Measurements from ENCODE around the gene METRNL. TPM values are rescaled to one million over a fixed set of nuclear protein-coding genes. Genes with fewer than 3 reads are reported as not detected.

Gene METRNL
- total RNA-seq, 1 experiment from 2014 or later = 44.6 TPM

DNA sequence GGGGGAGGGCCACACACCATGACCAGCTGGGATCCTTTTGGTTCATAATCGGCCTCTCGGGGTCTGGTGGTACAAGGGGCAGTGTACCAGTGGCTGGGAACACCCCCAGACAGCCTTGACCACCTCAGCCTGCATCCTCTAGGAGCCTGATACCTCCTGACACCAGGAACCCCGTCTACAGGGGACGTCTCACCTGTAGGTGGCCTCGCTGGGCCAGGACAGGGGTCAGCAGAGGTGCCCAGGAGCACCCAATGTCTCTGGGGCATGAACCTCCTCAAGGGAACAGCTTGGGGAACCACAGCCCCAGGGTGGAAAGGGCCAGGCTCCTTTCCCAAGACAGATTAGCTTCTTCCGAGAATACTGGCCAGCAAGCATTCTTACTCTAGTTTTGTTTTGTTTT is 2.5 kb upstream of the METRNL start:
- Histone ChIP-seq H3K36me3 (ENCODE audit: low read depth) (no peaks in the 10 kb centered on the region), H3K9me3 (ENCODE audit: insufficient read depth, low read depth) (no peaks in the 10 kb centered on the region), H3K27me3 (ENCODE audit: insufficient read depth, low read depth) (peaks cover 8% of the 10 kb centered on the region; the same call in 1 of the 2 replicates), H3K4me3 (no peak overlapping the region), H3F3A (ENCODE audit: insufficient read depth, low read depth) (peaks cover 2% of the 10 kb centered on the region; the same call in 1 of the 2 replicates), H3K79me2 (ENCODE audit: low read depth) (peaks cover 9% of the 10 kb centered on the region), H2AFZ (no peak overlapping the region), H4K20me1 (ENCODE audit: insufficient read depth) (no peaks in the 10 kb centered on the region; the same call in 1 of the 2 replicates), H3K4me2 (no peak overlapping the region), H3K27ac (no peak overlapping the region), H3K9me2 (ENCODE audit: insufficient read depth) (no peaks in the 10 kb centered on the region), H3K4me1 (replicated peaks; ENCODE audit: insufficient read depth) (peaks cover 18% of the 10 kb centered on the region)
- BruUV-seq (replicated peaks) = no TSS peak
- POLR2A ChIA-PET (ENCODE audit: unreplicated experiment) = no interaction called here
- peak in 1 of 2 experiments; percentile 50 for DNase-seq
- intact Hi-C loops (cut with micrococcal nuclease; ENCODE audit: unreplicated experiment) = no loop called here
- CTCF ChIA-PET = interaction anchor here (0.6 to 0.8 kb wide), 2 partner anchors 19 to 121 kb away, joined by 3 read pairs; no protein-coding TSS in a partner anchor
- TF ChIP-seq, protein P1, sequence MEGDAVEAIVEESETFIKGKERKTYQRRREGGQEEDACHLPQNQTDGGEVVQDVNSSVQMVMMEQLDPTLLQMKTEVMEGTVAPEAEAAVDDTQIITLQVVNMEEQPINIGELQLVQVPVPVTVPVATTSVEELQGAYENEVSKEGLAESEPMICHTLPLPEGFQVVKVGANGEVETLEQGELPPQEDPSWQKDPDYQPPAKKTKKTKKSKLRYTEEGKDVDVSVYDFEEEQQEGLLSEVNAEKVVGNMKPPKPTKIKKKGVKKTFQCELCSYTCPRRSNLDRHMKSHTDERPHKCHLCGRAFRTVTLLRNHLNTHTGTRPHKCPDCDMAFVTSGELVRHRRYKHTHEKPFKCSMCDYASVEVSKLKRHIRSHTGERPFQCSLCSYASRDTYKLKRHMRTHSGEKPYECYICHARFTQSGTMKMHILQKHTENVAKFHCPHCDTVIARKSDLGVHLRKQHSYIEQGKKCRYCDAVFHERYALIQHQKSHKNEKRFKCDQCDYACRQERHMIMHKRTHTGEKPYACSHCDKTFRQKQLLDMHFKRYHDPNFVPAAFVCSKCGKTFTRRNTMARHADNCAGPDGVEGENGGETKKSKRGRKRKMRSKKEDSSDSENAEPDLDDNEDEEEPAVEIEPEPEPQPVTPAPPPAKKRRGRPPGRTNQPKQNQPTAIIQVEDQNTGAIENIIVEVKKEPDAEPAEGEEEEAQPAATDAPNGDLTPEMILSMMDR (conservative IDR thresholded peaks at IDR 0.05) = peak; percentile 40; the same call in 1 of the 2 replicates
- TF ChIP-seq EZH2 (IDR thresholded peaks at IDR 0.05; ENCODE audit: low read depth) = no peak

DNA sequence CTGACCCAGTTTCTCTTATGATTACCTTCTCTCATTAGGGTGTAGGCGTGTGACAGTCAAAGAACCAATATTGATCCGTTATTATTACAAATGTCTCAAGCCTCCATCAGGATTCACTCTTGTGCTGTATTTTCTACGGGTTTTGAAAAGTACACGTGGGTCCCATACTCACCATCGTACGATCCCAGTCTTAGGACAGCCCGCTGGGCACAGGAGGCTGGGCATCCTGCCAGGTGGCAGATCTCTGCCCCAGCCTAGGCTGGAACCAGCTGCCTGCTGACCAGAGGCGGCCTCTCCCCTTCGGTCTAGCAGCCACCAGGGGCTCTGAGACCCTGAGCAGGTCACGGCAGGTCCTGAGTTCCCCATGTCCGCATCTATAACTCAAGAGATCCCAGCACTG is 2.0 kb upstream of the METRNL start:
- peaks cover 8% of the 10 kb centered on the region; the same call in 1 of the 2 replicates for H3K27me3 ChIP-seq (ENCODE audit: insufficient read depth, low read depth)
- H3K4me1 ChIP-seq (replicated peaks; ENCODE audit: insufficient read depth) = peaks cover 23% of the 10 kb centered on the region
- no peaks in the 10 kb centered on the region for H3K9me2 ChIP-seq (ENCODE audit: insufficient read depth)
- TF ChIP-seq, protein P1 (conservative IDR thresholded peaks at IDR 0.05) = no peak
- no peak for TF ChIP-seq EZH2 (IDR thresholded peaks at IDR 0.05; ENCODE audit: low read depth)
- H3K4me3 ChIP-seq = no peak overlapping the region
- no peak overlapping the region for H3K27ac ChIP-seq
- CTCF ChIA-PET = interaction anchor here (0.6 to 0.8 kb wide), 2 partner anchors 19 to 121 kb away, joined by 3 read pairs; no protein-coding TSS in a partner anchor
- no peaks in the 10 kb centered on the region for H3K9me3 ChIP-seq (ENCODE audit: insufficient read depth, low read depth)
- no peak overlapping the region for H2AFZ ChIP-seq
- no peaks in the 10 kb centered on the region for H3K36me3 ChIP-seq (ENCODE audit: low read depth)
- intact Hi-C loops (cut with micrococcal nuclease; ENCODE audit: unreplicated experiment) = no loop called here
- H3F3A ChIP-seq (ENCODE audit: insufficient read depth, low read depth) = peaks cover 7% of the 10 kb centered on the region; the same call in 1 of the 2 replicates
- no peak overlapping the region for H3K4me2 ChIP-seq
- H4K20me1 ChIP-seq (ENCODE audit: insufficient read depth) = no peaks in the 10 kb centered on the region; the same call in 1 of the 2 replicates
- H3K79me2 ChIP-seq (ENCODE audit: low read depth) = peaks cover 13% of the 10 kb centered on the region
- no peak for DNase-seq
- BruUV-seq (replicated peaks) = no TSS peak
- POLR2A ChIA-PET (ENCODE audit: unreplicated experiment) = no interaction called here

DNA sequence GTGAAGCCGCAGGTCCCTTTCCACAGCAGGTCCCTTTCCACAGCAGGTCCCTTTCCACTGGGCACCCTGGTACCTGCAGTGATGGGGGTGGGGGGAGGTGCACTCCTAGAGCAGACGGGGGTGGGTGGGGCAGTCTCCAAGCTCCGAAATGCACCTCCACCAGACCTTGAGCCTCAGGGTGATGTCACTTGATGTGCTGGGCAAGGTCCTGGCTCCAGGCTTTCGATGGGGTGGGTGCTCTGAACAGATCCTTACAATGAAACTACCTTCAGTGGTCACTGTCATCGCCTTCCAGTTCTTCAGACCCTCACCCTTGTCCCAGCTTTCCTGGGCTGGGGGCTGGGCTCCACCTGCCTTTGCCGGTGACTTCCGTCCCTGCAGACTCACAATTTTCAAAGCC is 1.5 kb upstream of the METRNL start:
- H3K27me3 ChIP-seq (ENCODE audit: insufficient read depth, low read depth) = peaks cover 8% of the 10 kb centered on the region; the same call in 1 of the 2 replicates
- ChIA-PET POLR2A (ENCODE audit: unreplicated experiment) (no interaction called here), CTCF (no interaction called here)
- H3K9me3 ChIP-seq (ENCODE audit: insufficient read depth, low read depth) = no peaks in the 10 kb centered on the region
- H3F3A ChIP-seq (ENCODE audit: insufficient read depth, low read depth) = peaks cover 12% of the 10 kb centered on the region; the same call in 1 of the 2 replicates
- no peaks in the 10 kb centered on the region for H3K36me3 ChIP-seq (ENCODE audit: low read depth)
- no peak overlapping the region for H3K27ac ChIP-seq
- peaks cover 19% of the 10 kb centered on the region for H3K79me2 ChIP-seq (ENCODE audit: low read depth)
- intact Hi-C loops (cut with micrococcal nuclease; ENCODE audit: unreplicated experiment) = no loop called here
- no peaks in the 10 kb centered on the region for H3K9me2 ChIP-seq (ENCODE audit: insufficient read depth)
- H2AFZ ChIP-seq = no peak overlapping the region
- TF ChIP-seq, protein P1 (conservative IDR thresholded peaks at IDR 0.05) = no peak
- TF ChIP-seq EZH2 (IDR thresholded peaks at IDR 0.05; ENCODE audit: low read depth) = no peak
- H4K20me1 ChIP-seq (ENCODE audit: insufficient read depth) = no peaks in the 10 kb centered on the region; the same call in 1 of the 2 replicates
- no TSS peak for BruUV-seq (replicated peaks)
- peaks cover 27% of the 10 kb centered on the region for H3K4me1 ChIP-seq (replicated peaks; ENCODE audit: insufficient read depth)
- DNase-seq = no peak
- H3K4me2 ChIP-seq = peak overlapping the region; percentile 76
- no peak overlapping the region; the same call in 1 of the 2 replicates for H3K4me3 ChIP-seq

Measured in PC-9 (cell line).